Femur (tissue), 1 donor: ENCODE data around the gene IL22RA1.

Source experiments
- DNase-seq: peaks from one replicate; pipeline ENCODE4 v3.0.0-alpha.2; 2017

IL22RA1 gene

GRCh38 chr1:24111262-24111995, 31.5 kb downstream of the IL22RA1 start:
- no peak for DNase-seq

- peak; percentile 53 for DNase-seq
Measured at GRCh38 chr1:24110642-24111261, 32.2 kb downstream of the IL22RA1 start.

- DNase-seq = no peak
Measured at GRCh38 chr1:24109686-24110475, 33.1 kb downstream of the IL22RA1 start.

- no peak for DNase-seq
Measured at GRCh38 chr1:24109166-24109483, 33.8 kb downstream of the IL22RA1 start.

- DNase-seq = no peak
Measured at GRCh38 chr1:24108334-24109165, 34.4 kb downstream of the IL22RA1 start.

GRCh38 chr1:24107462-24108138, 35.3 kb downstream of the IL22RA1 start:
- no peak for DNase-seq

GRCh38 chr1:24105368-24106160, 37.4 kb downstream of the IL22RA1 start:
- DNase-seq = peak; percentile 47

GRCh38 chr1:24104854-24105253, 38.1 kb downstream of the IL22RA1 start:
- no peak for DNase-seq

- no peak for DNase-seq
Measured at GRCh38 chr1:24103879-24104278, 39.1 kb downstream of the IL22RA1 start.

- no peak for DNase-seq
Measured at GRCh38 chr1:24103408-24103807, 39.5 kb downstream of the IL22RA1 start.

GRCh38 chr1:24102961-24103360, 40.0 kb downstream of the IL22RA1 start:
- DNase-seq = peak; percentile 71

GRCh38 chr1:24101796-24102586, 40.9 kb downstream of the IL22RA1 start:
- peak; percentile 85 for DNase-seq

- DNase-seq = no peak
Measured at GRCh38 chr1:24100945-24101737, 41.8 kb downstream of the IL22RA1 start.

- DNase-seq = no peak
Measured at GRCh38 chr1:24098943-24099638, 43.8 kb downstream of the IL22RA1 start.

GRCh38 chr1:24098102-24098501, 44.8 kb downstream of the IL22RA1 start:
- no peak for DNase-seq

- no peak for DNase-seq
Measured at GRCh38 chr1:24097663-24098062, 45.3 kb downstream of the IL22RA1 start.

GRCh38 chr1:24096739-24097103, 46.2 kb downstream of the IL22RA1 start:
- no peak for DNase-seq

GRCh38 chr1:24096009-24096738, 46.8 kb downstream of the IL22RA1 start:
- peak; percentile 61 for DNase-seq
